Midbrain (tissue), 1 donor: Measurements from ENCODE around the gene B4GALT1.

ENCODE experiments used
- DNase-seq: peaks from one replicate; lab custom pipeline; 2025; lab: John Stamatoyannopoulos, UW

Gene B4GALT1

GRCh38 chr9:33124751-33125381, 42.3 kb downstream of the B4GALT1 start:
- DNase-seq, result no peak

GRCh38 chr9:33124046-33124445, 43.1 kb downstream of the B4GALT1 start:
- no peak for DNase-seq

DNA sequence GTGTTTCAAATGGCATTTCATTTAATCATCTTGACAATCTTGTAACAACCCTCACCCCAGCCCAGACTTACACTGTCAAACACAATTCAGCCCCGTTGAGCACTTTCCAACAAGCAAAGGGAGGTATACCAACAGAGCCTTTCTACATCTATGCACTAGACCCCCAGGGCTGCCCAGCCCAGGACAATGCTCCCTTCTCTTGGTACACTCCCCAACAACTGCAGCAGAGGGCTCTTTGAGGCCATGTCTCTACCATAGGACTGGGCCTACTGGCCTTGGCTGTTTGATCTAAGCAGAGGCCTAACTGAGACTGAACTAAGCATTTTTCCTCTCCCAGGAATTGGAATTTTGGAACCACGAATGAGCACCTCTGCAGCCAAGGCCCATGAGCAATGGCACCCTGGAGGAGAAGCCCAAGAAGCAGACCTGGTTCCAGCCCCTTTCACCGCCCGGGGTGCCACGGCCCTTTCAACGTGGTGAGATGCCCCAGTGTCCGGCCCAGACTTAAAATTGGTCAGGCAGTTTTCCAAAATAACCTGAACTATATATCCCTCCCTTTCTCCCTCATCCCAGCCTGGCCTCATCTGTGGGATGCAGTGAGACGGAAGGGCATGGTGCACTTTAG, 43.6 kb downstream of the B4GALT1 start:
- DNase-seq, result no peak

DNA sequence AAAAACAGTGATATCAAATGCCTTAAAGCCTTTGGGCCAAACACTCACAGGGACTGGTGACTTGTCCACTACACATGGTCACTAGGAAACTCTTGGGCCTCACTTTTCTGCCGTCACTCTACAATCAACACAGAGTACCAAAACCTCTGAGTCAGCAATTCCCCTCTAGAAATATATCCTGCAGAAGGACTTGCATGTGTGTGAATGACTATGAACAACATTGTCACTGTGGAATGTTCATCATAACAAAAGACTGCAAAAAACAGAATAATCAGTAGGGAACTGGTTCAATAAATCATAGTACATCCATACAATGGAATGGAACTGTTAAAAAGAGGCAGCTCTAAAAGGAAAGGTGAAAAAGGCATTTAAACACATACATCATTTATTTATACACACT, 46.5 kb downstream of the B4GALT1 start:
- DNase-seq, result no peak

DNA sequence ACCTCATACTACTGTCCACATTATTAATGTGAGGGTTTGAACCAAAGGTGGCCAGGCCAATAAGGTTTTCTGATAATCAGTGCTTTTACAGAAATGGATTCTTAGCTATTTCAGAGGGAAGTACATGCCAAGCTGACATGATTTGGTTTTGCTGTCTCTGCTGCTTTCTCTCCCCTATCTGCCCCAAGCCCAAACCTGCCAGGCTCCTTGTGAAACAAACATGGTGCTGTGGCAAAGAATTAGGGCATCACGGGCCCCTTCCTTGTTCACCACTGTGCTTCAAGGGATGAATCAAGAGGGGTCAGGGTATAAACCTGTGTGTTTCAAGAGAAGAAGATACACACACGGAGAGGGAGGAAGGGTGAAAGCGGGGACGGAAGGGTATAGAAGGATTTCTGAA, 49.3 kb downstream of the B4GALT1 start:
- no peak for DNase-seq

DNA sequence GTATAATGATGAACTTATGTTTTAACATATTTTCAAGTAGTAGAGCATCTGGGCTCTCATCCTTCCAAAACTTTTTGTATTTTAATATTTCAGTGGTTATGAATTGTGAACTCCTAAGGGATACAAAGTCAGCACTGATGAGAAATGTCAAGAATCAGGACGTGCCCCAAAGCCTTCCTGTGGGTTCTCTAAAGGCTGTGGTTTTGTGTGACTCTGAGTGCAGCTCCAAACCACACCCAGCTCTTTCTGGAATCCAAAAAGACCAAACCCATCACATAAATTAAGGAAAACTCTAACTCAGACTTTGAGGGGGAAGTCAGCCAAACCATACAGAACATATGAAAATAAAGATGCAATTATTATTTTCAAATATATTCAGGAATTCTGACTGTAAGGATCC, 49.8 kb downstream of the B4GALT1 start:
- no peak for DNase-seq

DNA sequence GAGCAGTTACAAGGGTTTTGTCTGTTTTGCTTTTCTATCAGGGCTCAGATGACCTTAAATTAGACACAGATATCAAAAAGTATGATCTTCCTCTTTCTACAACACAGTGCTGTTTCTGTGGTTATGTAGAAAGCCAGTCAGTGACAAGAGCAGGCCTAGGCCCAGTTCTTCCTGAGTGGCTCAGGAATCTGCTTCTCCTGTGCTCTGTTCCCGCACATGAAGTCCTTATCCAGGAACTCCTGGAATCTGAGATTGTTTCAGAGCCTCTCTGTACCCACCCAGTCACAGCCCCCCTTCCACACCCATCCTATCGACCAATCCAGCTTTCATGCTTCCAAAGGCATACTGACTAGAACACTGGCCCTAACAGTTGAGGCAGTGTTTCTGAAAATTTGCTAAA, 50.3 kb downstream of the B4GALT1 start:
- no peak for DNase-seq

DNA sequence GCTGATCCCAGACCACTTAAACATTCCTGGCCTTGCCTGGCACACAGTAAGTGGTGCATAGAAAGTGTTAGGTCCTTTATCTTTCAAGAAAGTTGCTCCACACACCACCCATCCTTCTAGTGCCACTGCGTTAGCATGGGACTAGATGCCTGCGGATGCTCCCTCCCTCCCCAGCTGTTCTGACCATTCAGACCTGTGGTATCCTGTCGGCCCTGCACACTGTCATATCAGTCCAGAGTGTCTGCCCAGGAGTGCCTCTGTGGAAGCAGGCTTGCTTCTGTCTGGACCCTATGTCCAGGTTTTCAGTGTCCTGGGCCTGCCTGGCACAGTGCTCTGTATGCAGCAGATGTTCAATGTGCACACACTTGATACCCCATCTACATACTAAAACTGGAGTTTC, 52.4 kb downstream of the B4GALT1 start:
- no peak for DNase-seq

DNA sequence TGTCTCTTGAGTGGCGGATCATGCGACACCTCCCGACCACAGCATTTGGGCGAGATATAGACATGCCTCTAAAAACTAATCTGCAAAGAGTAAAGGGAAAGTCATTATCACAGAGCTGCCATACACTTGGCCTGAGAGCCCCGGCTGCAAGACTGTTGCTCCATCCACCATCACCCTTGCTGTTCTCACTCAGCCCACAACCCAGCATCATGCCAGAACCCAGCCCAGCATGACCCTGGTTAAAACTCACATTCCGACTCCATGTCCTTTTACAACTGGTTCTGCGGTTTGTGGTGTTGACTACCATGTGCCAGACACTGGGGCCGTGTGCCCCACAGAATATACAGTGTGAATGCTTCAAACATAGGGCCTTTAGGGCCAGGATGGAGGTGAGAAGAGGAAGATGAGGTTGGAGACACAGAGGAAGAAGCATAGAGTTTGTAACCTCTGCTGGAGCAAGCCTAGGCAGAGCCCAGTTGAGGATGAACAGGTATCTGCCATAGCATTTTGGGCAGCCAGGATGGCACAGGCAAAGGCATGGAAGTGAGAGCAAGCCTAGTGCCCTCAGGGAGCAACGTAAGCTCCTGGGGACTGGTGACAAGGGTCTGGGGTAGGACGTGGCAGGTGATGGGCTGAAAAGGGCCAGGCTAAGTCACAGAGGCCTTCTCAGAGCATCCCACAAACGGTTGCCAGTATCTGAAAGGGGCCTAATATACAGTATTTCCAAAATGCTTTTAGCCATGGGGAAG, 53.2 kb downstream of the B4GALT1 start:
- DNase-seq, result no peak

GRCh38 chr9:33112094-33112493, 55.0 kb downstream of the B4GALT1 start:
- no peak for DNase-seq

DNA sequence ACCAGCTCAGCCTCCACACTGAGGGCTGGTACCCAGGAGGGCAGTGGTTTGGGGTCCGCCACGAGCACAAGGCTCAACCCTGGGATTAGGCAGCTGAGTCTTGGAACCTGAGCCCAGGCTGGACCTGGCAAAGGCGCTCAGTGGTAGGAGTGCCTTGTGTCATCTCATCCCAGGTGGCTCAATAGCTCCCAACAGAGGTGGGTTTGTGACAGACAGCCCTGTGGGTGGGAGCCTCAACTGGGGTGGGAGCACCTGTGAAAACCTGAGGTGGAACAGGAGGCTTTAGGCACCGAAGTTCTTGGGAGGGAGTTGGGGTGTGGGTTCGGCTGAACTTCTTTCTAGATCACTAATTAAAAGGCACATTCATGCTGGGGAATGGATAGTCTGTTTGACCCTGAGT, 55.5 kb downstream of the B4GALT1 start:
- no peak for DNase-seq

- DNase-seq, result no peak
Observed at GRCh38 chr9:33110686-33111085, 56.5 kb downstream of the B4GALT1 start.

DNA sequence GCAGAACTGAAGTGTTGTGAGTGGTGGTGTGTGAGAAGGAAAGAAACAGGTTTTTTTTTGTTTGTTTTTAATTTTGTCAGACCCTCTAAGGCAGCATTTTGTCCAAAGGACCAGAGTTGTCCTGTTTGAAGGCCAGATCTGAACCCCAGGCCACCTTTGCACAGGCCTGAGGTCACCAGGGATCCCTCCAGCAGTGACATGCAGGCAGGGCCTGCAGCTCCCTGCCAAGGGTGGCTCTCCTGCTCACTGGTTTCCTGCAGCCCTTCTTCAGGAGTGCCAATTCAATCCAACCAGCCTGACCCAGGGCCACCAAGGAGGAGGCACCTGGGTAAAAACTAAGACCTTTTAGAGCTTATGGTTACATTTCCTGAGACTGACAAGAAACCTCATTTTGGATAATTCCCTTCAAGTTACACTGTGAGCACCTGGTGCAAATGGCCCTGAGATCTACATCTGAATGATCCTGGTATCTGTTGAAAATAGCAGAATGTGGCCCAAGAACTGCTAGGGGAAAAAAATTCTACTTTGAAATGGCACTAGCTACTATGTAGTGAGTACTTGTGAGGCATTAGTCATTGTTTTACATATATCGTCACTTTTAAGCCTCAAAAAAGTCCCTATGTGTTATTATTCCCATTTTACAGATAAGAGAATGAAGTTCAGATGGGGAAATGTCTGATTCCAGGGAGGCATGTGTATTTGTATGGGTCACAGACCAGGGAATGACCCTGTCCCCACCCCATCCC, 57.1 kb downstream of the B4GALT1 start:
- no peak for DNase-seq

DNA sequence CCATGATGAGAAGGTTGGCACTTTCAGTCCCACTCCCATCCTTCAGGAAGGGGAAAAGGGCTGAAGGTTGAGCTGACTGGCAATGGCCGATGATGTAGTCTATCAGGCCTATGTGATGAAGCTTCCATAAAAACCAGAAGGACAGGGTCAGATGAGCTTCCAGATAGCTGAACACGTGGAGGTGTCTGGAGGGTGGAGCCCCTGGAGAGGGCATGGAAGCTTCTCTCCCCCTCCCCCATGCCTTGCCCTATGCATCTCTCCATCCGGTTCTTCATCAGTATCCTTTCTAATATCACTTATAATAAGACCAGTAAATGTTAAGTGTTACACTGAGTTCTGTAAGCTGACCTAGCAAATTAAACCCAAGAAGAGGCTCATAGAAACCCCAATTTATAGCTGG, 58.0 kb downstream of the B4GALT1 start:
- no peak for DNase-seq

DNA sequence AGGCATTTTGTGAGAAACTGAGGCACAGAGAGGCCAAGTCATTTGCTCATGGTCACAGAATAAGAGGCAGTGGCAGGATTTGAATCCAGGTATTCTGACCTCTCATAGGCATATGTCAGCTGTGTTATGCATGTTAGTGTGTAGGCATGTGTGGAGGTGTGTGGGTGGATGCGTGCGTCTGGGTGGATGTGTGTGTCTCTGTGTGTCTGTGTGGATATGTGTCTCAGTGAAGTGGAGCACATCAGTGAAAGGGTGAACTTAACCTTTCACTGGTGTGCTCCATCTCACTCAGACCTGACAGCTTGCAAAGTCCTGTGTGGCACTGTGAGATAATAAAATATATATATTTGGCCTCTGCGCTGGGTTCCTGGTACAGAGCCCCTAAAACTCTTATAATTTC, 58.7 kb downstream of the B4GALT1 start:
- DNase-seq, result no peak

GRCh38 chr9:33107762-33108161, 59.4 kb downstream of the B4GALT1 start:
- DNase-seq, result no peak

GRCh38 chr9:33106827-33107621, 60.1 kb downstream of the B4GALT1 start:
- no peak for DNase-seq

DNA sequence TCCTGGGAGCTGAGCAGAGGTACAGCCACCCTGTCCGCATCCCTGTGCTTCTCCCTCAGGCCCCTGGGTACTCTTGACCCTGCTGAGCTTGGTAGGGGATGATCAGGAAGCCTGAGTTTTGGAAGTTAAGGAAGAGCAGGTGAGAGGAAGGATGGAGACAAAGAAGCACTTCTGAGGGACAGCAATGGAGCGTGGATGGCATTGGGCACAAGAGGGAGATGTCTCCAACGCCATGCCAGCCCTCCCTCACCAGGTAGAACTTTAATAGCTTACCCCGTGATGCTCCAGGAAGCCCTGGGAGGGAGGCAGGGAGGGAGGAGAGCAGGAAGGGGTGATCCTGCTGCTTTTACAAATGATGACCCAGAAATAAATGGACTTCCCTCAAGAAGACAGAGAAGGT, 60.8 kb downstream of the B4GALT1 start:
- DNase-seq, result no peak

DNA sequence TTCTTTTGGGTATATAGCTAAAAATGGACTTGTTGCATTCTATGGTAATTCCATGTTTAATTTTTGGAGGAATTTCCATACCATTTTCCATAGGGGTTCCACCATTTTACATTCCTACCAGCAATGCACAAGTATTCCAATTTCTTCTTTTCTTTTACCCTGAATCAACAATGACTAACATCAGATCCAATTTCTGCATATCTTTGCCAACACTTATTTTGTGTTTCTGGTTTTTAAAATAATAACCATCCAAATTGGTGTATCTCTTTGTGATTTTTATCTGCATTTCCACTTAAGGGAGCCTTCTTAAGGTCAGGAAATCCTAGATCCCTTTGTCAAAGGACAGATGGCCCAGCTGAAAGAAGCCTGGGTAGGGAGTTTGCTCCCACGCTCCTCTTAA, 61.2 kb downstream of the B4GALT1 start:
- DNase-seq, result no peak

- no peak for DNase-seq
Observed at GRCh38 chr9:33105504-33105903, 61.6 kb downstream of the B4GALT1 start.

- DNase-seq, result no peak
Observed at GRCh38 chr9:33104401-33104800, 62.7 kb downstream of the B4GALT1 start.
